CD4-positive, alpha-beta T cell treated with Interleukin-4 for 4 hours (primary cell): Measurements from ENCODE around the gene LONRF3.
"Not testable (repeated sequence)": the region's sequence is repeated elsewhere in the genome, so short reads cannot be mapped to it uniquely, and the experiment has no call there.

Experiments
- DNase-seq: peaks from one replicate; pipeline ENCODE4 v3.0.0-alpha.2; 2020

LONRF3 gene

GRCh38 chrX:118988911-118989310, 14.5 kb downstream of the LONRF3 start:
- no peak for DNase-seq

- DNase-seq = no peak
These were observed 15.5 kb downstream of the LONRF3 start for GRCh38 chrX:118989886-118990285.

GRCh38 chrX:118990512-118991227, 16.3 kb downstream of the LONRF3 start:
- DNase-seq = no peak

GRCh38 chrX:118992441-118993121, 18.2 kb downstream of the LONRF3 start:
- peak; percentile 41 for DNase-seq

- DNase-seq = no peak
These were observed 29.0 kb downstream of the LONRF3 start for GRCh38 chrX:119003462-119003861.

- peak; percentile 38 for DNase-seq
These were observed 30.6 kb downstream of the LONRF3 start for GRCh38 chrX:119004920-119005524.

GRCh38 chrX:119007189-119007770, 32.9 kb downstream of the LONRF3 start:
- DNase-seq = no peak

GRCh38 chrX:119008110-119008744, 33.8 kb downstream of the LONRF3 start:
- DNase-seq = peak; percentile 15

GRCh38 chrX:119009071-119009470, 34.7 kb downstream of the LONRF3 start:
- no peak for DNase-seq

GRCh38 chrX:119010491-119010890, 36.1 kb downstream of the LONRF3 start:
- DNase-seq = no peak

GRCh38 chrX:119013164-119013563, 38.7 kb downstream of the LONRF3 start:
- no peak for DNase-seq

GRCh38 chrX:119015407-119016237, 41.2 kb downstream of the LONRF3 start:
- DNase-seq = peak; percentile 2

- DNase-seq = no peak
These were observed 42.7 kb downstream of the LONRF3 start for GRCh38 chrX:119017077-119017476.

GRCh38 chrX:119025900-119026299, 51.5 kb downstream of the LONRF3 start:
- DNase-seq = no peak

GRCh38 chrX:119026344-119026743, 51.9 kb downstream of the LONRF3 start:
- DNase-seq = not testable (repeated sequence)

- DNase-seq = not testable (repeated sequence)
These were observed 53.7 kb downstream of the LONRF3 start for GRCh38 chrX:119027960-119028732.

- no peak for DNase-seq
These were observed 54.4 kb downstream of the LONRF3 start for GRCh38 chrX:119028733-119029330.

- DNase-seq = not testable (repeated sequence)
These were observed 55.2 kb downstream of the LONRF3 start for GRCh38 chrX:119029656-119030055.

GRCh38 chrX:119030990-119031389, 56.6 kb downstream of the LONRF3 start:
- no peak for DNase-seq

GRCh38 chrX:119036107-119037029, 62.0 kb downstream of the LONRF3 start:
- DNase-seq = no peak
